ENCODE results near the gene ADGRB2.

The ADGRB2 gene

DNA sequence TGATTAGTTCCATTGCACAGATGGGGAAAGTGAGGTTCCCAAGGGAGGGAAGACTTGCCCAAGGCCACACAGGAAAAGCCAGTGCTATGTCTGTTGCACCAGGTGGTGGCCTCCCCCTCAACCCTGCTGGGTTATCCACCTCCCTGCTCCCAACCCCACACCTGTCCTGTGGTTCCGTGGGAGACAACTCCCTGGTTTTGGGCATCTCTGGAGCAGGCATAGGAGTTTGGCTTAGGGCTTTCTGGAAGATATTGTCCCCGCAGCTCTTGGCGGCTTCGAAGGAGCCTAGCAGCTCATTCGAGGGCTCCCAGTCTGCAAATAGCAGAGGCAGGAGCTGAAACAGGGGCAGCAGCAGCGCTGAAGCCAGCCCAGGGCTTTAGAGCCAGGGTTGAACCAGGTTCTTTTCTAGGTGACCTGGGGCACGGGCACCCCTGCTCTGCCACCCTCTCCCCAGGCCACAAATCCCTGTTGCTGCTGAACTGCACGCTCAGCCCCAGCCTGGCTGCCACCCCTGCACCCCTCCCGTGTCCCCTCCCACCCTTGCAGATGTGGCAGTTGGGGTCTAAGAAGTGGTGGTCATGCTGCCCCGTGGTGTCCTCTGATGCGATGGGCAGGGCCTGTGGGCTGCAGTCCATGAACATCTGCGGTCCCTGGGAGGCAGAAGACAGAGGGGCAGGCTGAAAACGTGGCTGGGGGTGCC lies 29.6 kb upstream of the ADGRB2 start:
- no peak for DNase-seq (ENCODE audit: low read depth)

GRCh38 chr1:31793086-31793485 lies 28.9 kb upstream of the ADGRB2 start:
- no peak for DNase-seq (ENCODE audit: low read depth)

DNA sequence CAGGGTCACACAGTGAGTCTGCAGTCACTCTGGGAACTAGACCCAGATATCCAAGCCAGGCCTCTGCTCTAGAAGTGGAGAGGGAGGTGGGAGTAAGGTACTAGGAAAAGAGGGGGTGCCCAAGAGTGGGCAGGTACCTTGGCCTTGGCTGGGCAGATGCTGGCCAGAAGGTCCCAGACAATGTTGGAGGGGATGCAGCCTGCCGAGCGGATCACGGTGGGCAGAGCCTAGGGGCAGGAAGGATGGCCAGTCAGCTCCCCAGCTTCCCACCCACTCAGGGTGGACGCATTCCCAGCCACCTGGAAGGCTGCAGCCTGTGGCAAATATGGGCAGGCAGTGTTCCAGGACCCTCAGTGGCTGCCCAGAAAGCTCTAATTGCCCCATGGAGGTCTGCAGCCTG lies 28.4 kb upstream of the ADGRB2 start:
- DNase-seq (ENCODE audit: low read depth): no peak

- no peak for DNase-seq (ENCODE audit: low read depth)
Measured at GRCh38 chr1:31792116-31792515, 28.0 kb upstream of the ADGRB2 start.

GRCh38 chr1:31791131-31791858 lies 27.2 kb upstream of the ADGRB2 start:
- DNase-seq (ENCODE audit: low read depth): no peak

GRCh38 chr1:31790641-31791091 lies 26.5 kb upstream of the ADGRB2 start:
- DNase-seq (ENCODE audit: low read depth): no peak

GRCh38 chr1:31790140-31790539 lies 26.0 kb upstream of the ADGRB2 start:
- DNase-seq (ENCODE audit: low read depth): peak; percentile 47

GRCh38 chr1:31789259-31790065 lies 25.3 kb upstream of the ADGRB2 start:
- DNase-seq (ENCODE audit: low read depth): peak; percentile 92

- DNase-seq (ENCODE audit: low read depth): no peak
Measured at GRCh38 chr1:31788825-31789256, 24.7 kb upstream of the ADGRB2 start.

- DNase-seq (ENCODE audit: low read depth): peak; percentile 93
Measured at GRCh38 chr1:31788138-31788824, 24.1 kb upstream of the ADGRB2 start.

DNA sequence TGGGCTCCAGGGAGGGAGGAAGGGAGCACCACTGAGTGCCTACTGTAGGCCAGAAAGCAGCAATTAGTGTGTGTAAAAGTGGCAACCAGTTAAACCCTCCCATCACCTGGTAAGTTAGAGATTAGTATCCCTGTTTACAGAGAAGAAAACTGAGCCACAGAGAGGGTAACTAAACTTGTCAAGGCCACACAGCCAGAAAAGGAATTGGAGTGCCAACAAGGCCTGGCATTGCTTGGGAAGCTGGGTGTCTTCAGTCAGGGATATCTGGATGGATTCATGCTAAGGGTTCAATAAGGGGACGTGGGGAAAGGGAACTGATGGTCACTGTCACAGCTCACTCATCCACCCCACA lies 23.6 kb upstream of the ADGRB2 start:
- DNase-seq (ENCODE audit: low read depth): no peak

DNA sequence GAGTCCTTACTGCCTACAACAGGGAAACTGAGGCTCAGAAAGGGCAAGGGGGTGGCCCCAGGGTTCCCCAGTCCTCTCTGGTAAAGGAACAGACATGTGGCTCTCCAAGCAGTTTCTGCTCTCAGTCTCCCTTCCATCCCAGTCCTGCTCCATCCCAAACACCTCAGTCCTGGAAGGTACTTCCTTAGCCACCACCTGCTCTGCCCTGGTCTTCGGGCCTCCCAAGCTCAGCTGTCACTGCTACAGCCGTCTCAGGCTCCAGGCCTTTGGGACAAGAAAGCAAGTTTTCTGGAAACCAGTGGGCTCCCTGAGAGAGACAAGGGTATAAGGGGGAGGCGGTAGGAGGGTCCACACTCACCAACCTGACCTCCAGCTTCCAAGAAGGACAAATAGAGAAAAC lies 23.1 kb upstream of the ADGRB2 start:
- DNase-seq (ENCODE audit: low read depth): no peak

GRCh38 chr1:31786366-31787060 lies 22.4 kb upstream of the ADGRB2 start:
- no peak for DNase-seq (ENCODE audit: low read depth)

- no peak for DNase-seq (ENCODE audit: low read depth)
Measured at GRCh38 chr1:31785947-31786290, 21.8 kb upstream of the ADGRB2 start.

- DNase-seq (ENCODE audit: low read depth): no peak
Measured at GRCh38 chr1:31785020-31785946, 21.1 kb upstream of the ADGRB2 start.

DNA sequence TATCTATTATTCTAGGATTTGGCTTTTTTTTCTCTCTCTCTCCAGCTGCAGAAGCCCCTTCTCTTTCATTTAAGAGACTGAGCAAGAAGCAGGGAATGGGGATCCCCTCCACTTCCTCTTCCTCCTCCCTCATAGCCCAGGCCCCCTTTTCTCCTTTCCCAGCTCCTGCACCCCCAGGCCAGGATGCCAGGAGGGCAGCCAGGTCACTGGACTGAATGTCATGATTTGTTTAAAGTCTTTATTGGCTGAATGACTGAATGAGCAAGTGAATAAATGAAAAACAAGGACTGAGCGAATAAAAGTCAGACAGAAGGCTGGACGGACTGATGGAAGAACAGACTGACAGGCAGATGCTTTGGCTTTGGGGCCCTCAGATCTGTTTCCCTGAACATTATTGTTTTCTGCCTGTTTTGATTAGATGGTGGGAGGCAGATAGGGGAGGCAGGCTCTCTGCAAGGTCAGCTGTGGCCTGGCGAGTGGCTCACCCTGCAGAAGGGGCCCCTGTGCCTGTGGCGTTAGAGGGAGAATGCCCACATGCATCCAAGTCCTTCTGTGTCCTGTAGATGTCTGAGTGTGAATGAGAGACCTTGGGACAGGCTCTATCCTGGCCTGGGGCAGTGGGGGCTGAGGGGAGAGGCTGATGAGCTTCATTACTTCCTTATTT lies 20.3 kb upstream of the ADGRB2 start:
- no peak for DNase-seq (ENCODE audit: low read depth)

DNA sequence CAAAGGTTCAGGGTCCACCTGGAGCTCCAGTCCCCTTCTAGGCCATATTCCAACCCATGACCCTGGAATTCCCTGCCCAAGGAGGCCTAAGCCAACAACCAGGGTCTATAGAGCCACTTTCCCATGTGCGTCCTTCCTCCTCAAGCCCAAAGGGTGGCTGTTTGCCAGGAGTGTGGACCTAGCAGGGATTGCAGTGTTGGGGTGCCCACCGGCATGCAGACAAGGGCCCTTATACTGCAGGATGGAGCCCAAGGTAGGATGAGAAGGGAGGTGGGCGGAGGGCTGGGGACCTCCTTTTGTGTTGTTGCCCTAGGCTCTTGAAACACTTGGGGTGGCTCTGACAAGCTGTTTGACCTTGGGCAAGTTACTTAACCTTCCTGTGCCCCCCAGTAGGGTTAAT lies 19.7 kb upstream of the ADGRB2 start:
- no peak for DNase-seq (ENCODE audit: low read depth)

- DNase-seq (ENCODE audit: low read depth): no peak
Measured at GRCh38 chr1:31782421-31783410, 18.6 kb upstream of the ADGRB2 start.

All from ELR (cell line).